GM12878 (cell line): ENCODE results near the gene LOXL3. TPM values are rescaled to one million over a fixed set of nuclear protein-coding genes. Genes with fewer than 3 reads are reported as not detected.

Experiments used
- BACH1 ChIP-seq: fragments of 450-650 bp; IDR thresholded peaks from 2 replicates; pipeline ENCODE4 v1.6.1; 2017; ENCODE audit warnings: mild to moderate bottlenecking, borderline replicate concordance
- BCL11A ChIP-seq: IDR thresholded peaks from 2 replicates; pipeline ENCODE4 v1.6.1; 2011; ENCODE audit warnings: low read depth, low read length
- CBFB ChIP-seq: IDR thresholded peaks from 2 replicates; pipeline ENCODE4 v1.6.1; 2016; ENCODE audit warnings: antibody characterized with exemption, low read depth
- CTCF ChIP-seq, 3 experiments: IDR thresholded peaks in 2 of 3; conservative IDR thresholded peaks in 1 of 3; 2 replicates each; pipeline ENCODE4 v1.5.1; 2011; ENCODE audit warnings: low read depth in 3 of 3, low read length in 3 of 3, mild to moderate bottlenecking in 3 of 3, control low read depth in 2 of 3, moderate library complexity in 2 of 3, inconsistent platforms in 1 of 3, mixed read lengths in 1 of 3; ENCODE audit not compliant: control insufficient read depth in 2 of 3, insufficient read depth in 1 of 3; ENCODE audit errors: extremely low read depth in 1 of 3
- DPF2 ChIP-seq: fragments of 450-650 bp; IDR thresholded peaks from 2 replicates; pipeline ENCODE4 v1.6.1; 2017; ENCODE audit warnings: mild to moderate bottlenecking
- EP300 ChIP-seq, 2 experiments: fragments of 150-350 bp in 1 of 2; IDR thresholded peaks; 2 replicates each; pipeline ENCODE4 v1.6.1; 2011 to 2012; ENCODE audit warnings: low read depth in 2 of 2, low read length in 2 of 2, borderline replicate concordance in 1 of 2, improper control_type of control experiment in 1 of 2, inconsistent platforms in 1 of 2; ENCODE audit not compliant: control insufficient read depth in 1 of 2
- EZH2 ChIP-seq: IDR thresholded peaks from 2 replicates; pipeline ENCODE4 v1.6.1; 2012; ENCODE audit warnings: low read depth, mild to moderate bottlenecking, control low read depth, inconsistent platforms, low read length, borderline replicate concordance; ENCODE audit not compliant: control insufficient read depth
- FOXM1 ChIP-seq: IDR thresholded peaks from 2 replicates; pipeline ENCODE4 v1.6.1; 2012; ENCODE audit warnings: low read depth, mild to moderate bottlenecking, inconsistent platforms, low read length, moderate library complexity
- GABPA ChIP-seq: IDR thresholded peaks from 2 replicates; pipeline ENCODE4 v1.6.1; 2014; ENCODE audit warnings: antibody characterized with exemption, low read depth, mild to moderate bottlenecking, inconsistent platforms
- HCFC1 ChIP-seq: fragments of 150-350 bp; IDR thresholded peaks from 2 replicates; pipeline ENCODE4 v1.6.1; 2014; ENCODE audit warnings: low read length
- IRF3 ChIP-seq: fragments of 450-650 bp; IDR thresholded peaks from 2 replicates; pipeline ENCODE4 v1.6.1; 2014; ENCODE audit warnings: mild to moderate bottlenecking
- KLF5 ChIP-seq: fragments of 450-650 bp; IDR thresholded peaks from 2 replicates; pipeline ENCODE4 v1.6.1; 2014; ENCODE audit warnings: mild to moderate bottlenecking; ENCODE audit not compliant: partially characterized antibody
- MLLT1 ChIP-seq: fragments of 450-650 bp; IDR thresholded peaks from 2 replicates; pipeline ENCODE4 v1.6.1; 2016; ENCODE audit warnings: mild to moderate bottlenecking
- MTA3 ChIP-seq: IDR thresholded peaks from 2 replicates; pipeline ENCODE4 v1.6.1; 2012; ENCODE audit warnings: low read length, inconsistent platforms, borderline replicate concordance
- NFYA ChIP-seq: IDR thresholded peaks from 2 replicates; pipeline ENCODE4 v1.6.1; 2011; ENCODE audit warnings: low read depth, mild to moderate bottlenecking, low read length, improper control_type of control experiment, borderline replicate concordance
- NR2C1 ChIP-seq: fragments of 450-650 bp; IDR thresholded peaks from 2 replicates; pipeline ENCODE4 v1.6.1; 2017; ENCODE audit warnings: antibody characterized with exemption, mild to moderate bottlenecking, moderate library complexity
- NR2C2 ChIP-seq: IDR thresholded peaks from 2 replicates; pipeline ENCODE4 v1.6.1; 2011; ENCODE audit warnings: borderline replicate concordance, low read depth; ENCODE audit not compliant: control insufficient read depth, insufficient read length
- PML ChIP-seq: IDR thresholded peaks from 2 replicates; pipeline ENCODE4 v1.6.1; 2012; ENCODE audit warnings: low read length, inconsistent platforms
- POLR2AphosphoS5 ChIP-seq: IDR thresholded peaks from 2 replicates; pipeline ENCODE4 v1.6.1; 2011; ENCODE audit warnings: mild to moderate bottlenecking, low read length, inconsistent platforms
- POU2F2 ChIP-seq: IDR thresholded peaks from 3 replicates; pipeline ENCODE4 v1.6.1; 2011; ENCODE audit warnings: low read depth, mild to moderate bottlenecking, low read length, borderline replicate concordance
- RAD21 ChIP-seq: IDR thresholded peaks from 2 replicates; pipeline ENCODE4 v1.6.1; 2011; ENCODE audit warnings: mild to moderate bottlenecking, low read depth, low read length, moderate library complexity; ENCODE audit not compliant: insufficient read depth
- SIN3A ChIP-seq: IDR thresholded peaks from 2 replicates; pipeline ENCODE4 v1.6.1; 2012; ENCODE audit warnings: low read depth, low read length, improper control_type of control experiment
- TCF12 ChIP-seq: IDR thresholded peaks from 2 replicates; pipeline ENCODE4 v1.6.1; 2011; ENCODE audit warnings: low read depth, mild to moderate bottlenecking, low read length
- USF2 ChIP-seq: IDR thresholded peaks from 2 replicates; pipeline ENCODE4 v1.6.1; 2011; ENCODE audit warnings: low read depth, low read length, improper control_type of control experiment, borderline replicate concordance
- WRNIP1 ChIP-seq: IDR thresholded peaks from 2 replicates; pipeline ENCODE4 v1.6.1; 2011; ENCODE audit warnings: low read depth, low read length, improper control_type of control experiment, borderline replicate concordance
- YBX1 ChIP-seq: fragments of 450-650 bp; IDR thresholded peaks from 2 replicates; pipeline ENCODE4 v1.6.1; 2016; ENCODE audit warnings: antibody characterized with exemption
- ZBED1 ChIP-seq: IDR thresholded peaks from 2 replicates; pipeline ENCODE4 v1.6.1; 2016; ENCODE audit warnings: borderline replicate concordance
- polyA plus RNA-seq, 11 experiments: library from polyadenylated mRNA; depleted of rRNA in 4 of 11; unstranded in 6 of 11; stranded (reverse) in 5 of 11; fragments of >200 nt; fragmentation: Nextera tagmentation in 4 of 11; fragmentation: Illumina TruSeq in 1 of 11; extraction: Ambion mirVana in 4 of 11; extraction: Trizol in 1 of 11; gene quantifications; 1 replicate in 1 of 11; 2 replicates in 10 of 11; pipeline versions ENCODE4 v1.2.1 to v1.2.3, GENCODE V29; 2011 to 2016; ENCODE audit warnings: inconsistent platforms in 2 of 11, missing spikeins in 2 of 11, low read depth in 1 of 11
- total RNA-seq, 4 experiments: library from RNA; depleted of rRNA in 3 of 4; stranded (reverse); fragments of >200 nt in 3 of 4; fragmentation: Illumina TruSeq in 1 of 4; extraction: Trizol in 1 of 4; gene quantifications; 2 replicates each; pipeline versions ENCODE4 v1.2.1 to v1.2.3, GENCODE V29; 2013 to 2021

LOXL3 gene
- total and polyA plus RNA-seq, 10 of the 15 experiments (the other 5 are each of a cell fraction or from before 2014, with no cell fraction given), result 6.2 to 40.9 (median 23.3) TPM

- TF ChIP-seq DPF2, result 0 out of 2 replicates have a peak, but pooled peaks have one; percentile 38
- no peak for TF ChIP-seq BCL11A
- TF ChIP-seq PML, result no peak
- TF ChIP-seq WRNIP1, result no peak
- TF ChIP-seq TCF12, result no peak
- no peak for TF ChIP-seq KLF5
- no peak for TF ChIP-seq EP300 (IDR thresholded peaks at IDR 0.05; ENCODE audit: borderline replicate concordance in 1 of 2, control insufficient read depth in 1 of 2, low read depth in 2 of 2, low read length in 2 of 2)
- TF ChIP-seq NR2C1, result no peak
- TF ChIP-seq GABPA, result no peak
- TF ChIP-seq NFYA, result no peak
- TF ChIP-seq NR2C2, result no peak
- no peak for TF ChIP-seq CTCF (IDR thresholded peaks at IDR 0.05 in 2 of 3, conservative IDR thresholded peaks at IDR 0.05 in 1 of 3; ENCODE audit: control insufficient read depth in 2 of 3, extremely low read depth in 1 of 3, insufficient read depth in 1 of 3, low read depth in 3 of 3, low read length in 3 of 3)
- peak; percentile 33; the same call in 1 of the 2 replicates for TF ChIP-seq MLLT1
- no peak for TF ChIP-seq IRF3
- TF ChIP-seq FOXM1, result no peak
- no peak for TF ChIP-seq USF2
- peak; percentile 15; the same call in 1 of the 2 replicates for TF ChIP-seq CBFB
- TF ChIP-seq MTA3, result no peak
- TF ChIP-seq POLR2AphosphoS5, result peak; percentile 35; the same call in 1 of the 2 replicates
- no peak; the same call in 1 of the 2 replicates for TF ChIP-seq SIN3A
- 0 out of 2 replicates have a peak, but pooled peaks have one; percentile 23 for TF ChIP-seq HCFC1
- no peak for TF ChIP-seq EZH2
- peak; percentile 37; the same call in 1 of the 2 replicates for TF ChIP-seq BACH1
- no peak for TF ChIP-seq YBX1
- TF ChIP-seq POU2F2, result no peak
- no peak for TF ChIP-seq ZBED1
- TF ChIP-seq RAD21, result no peak
Observed at GRCh38 chr2:74554820-74555531, 1.2 kb upstream of the LOXL3 start (continued).
